HepG2 (cell line): ENCODE results near the gene LRRC8D. TPM values are rescaled to one million over a fixed set of nuclear protein-coding genes. Genes with fewer than 3 reads are reported as not detected.
A peak's percentile ranks its signal among the peaks of the same experiment; 100 is the strongest.

Experiments
- ATAC-seq: fragments of 200-7000 bp; cut with Tn5 transposase; 3 replicates; pipeline ENCODE4 v1.9.1; 2020; ENCODE audit warnings: mild to moderate bottlenecking, moderate library complexity
- BruUV-seq: library from RNA; stranded (reverse); fragments of 400-500 nt; replicated peaks from 2 replicates; lab custom pipeline; 2021; lab: Mats Ljungman, UMichigan
- CTCF ChIA-PET: fragments of 300-600 bp; formaldehyde crosslinking; extraction: SDS; loops from one replicate; lab custom pipeline; 2021; ENCODE audit warnings: low total read pairs, inconsistent platforms, low intra/inter-chr PET ratio; lab: Yijun Ruan, JAX
- POLR2A ChIA-PET: fragments of 350-600 bp; sonication (Branson Sonifier 250); formaldehyde crosslinking; loops from one replicate; lab custom pipeline; 2020; ENCODE audit warnings: antibody characterized with exemption, inconsistent platforms; lab: Yijun Ruan, JAX
- DNase-seq: peaks from one replicate; pipeline ENCODE4 v3.0.0-alpha.2; 2015; ENCODE audit warnings: low spot score
- FAIRE-seq: peaks from 3 replicates; lab custom pipeline; 2011; peaks lifted over from hg19 to GRCh38; lab: Jason Lieb, UNC
- H2AFZ ChIP-seq: one replicate; pipeline ENCODE4 v1.6.1; 2011; ENCODE audit warnings: low read length, inconsistent platforms
- H3K27ac ChIP-seq: fragments of 300-600 bp; 3 replicates; pipeline ENCODE4 v1.8.0; 2011; ENCODE audit warnings: mixed run types, mild to moderate bottlenecking, mixed read lengths, low read length, inconsistent platforms; ENCODE audit not compliant: insufficient read depth; ENCODE audit errors: extremely low read length
- H3K27me3 ChIP-seq, 2 experiments: fragments of 200-600 bp in 1 of 2; 2 replicates in 1 of 2; 3 replicates in 1 of 2; pipeline versions ENCODE4 v1.6.0 to v1.8.0; 2011; ENCODE audit warnings: low read length in 2 of 2, mild to moderate bottlenecking in 2 of 2, moderate library complexity in 2 of 2, inconsistent platforms in 1 of 2; ENCODE audit not compliant: insufficient read depth in 2 of 2, control insufficient read depth in 1 of 2
- H3K36me3 ChIP-seq, 2 experiments: fragments of 200-600 bp in 1 of 2; replicated peaks in 1 of 2; 2 replicates in 1 of 2; 3 replicates in 1 of 2; pipeline versions ENCODE4 v1.5.1 to v1.8.0; 2011; ENCODE audit warnings: low read length in 2 of 2, inconsistent platforms in 1 of 2; ENCODE audit not compliant: insufficient read depth in 2 of 2, control insufficient read depth in 1 of 2
- H3K4me1 ChIP-seq: 2 replicates; pipeline ENCODE4 v1.5.1; 2012; ENCODE audit warnings: low read length, inconsistent platforms; ENCODE audit not compliant: insufficient read depth
- H3K4me2 ChIP-seq: 2 replicates; pipeline ENCODE4 v1.6.0; 2011; ENCODE audit warnings: low read depth, low read length, inconsistent platforms
- H3K4me3 ChIP-seq, 3 experiments: fragments of 200-600 bp in 1 of 3; sonication (generic), shearing (Covaris generic) in 1 of 3; replicated peaks in 1 of 3; 2 replicates each; pipeline ENCODE4 v1.5.1; 2011 to 2016; ENCODE audit warnings: low read length in 3 of 3, inconsistent platforms in 2 of 3, low read depth in 2 of 3, mild to moderate bottlenecking in 2 of 3, control low read depth in 1 of 3, mixed read lengths in 1 of 3; ENCODE audit not compliant: insufficient read depth in 1 of 3
- H3K79me2 ChIP-seq: one replicate; pipeline ENCODE4 v1.6.1; 2011; ENCODE audit warnings: low read length, inconsistent platforms; ENCODE audit not compliant: insufficient read depth
- H3K9ac ChIP-seq: 2 replicates; pipeline ENCODE4 v1.6.0; 2011; ENCODE audit warnings: mild to moderate bottlenecking, low read depth, low read length, inconsistent platforms; ENCODE audit not compliant: insufficient read depth
- H3K9me3 ChIP-seq: 2 replicates; pipeline ENCODE4 v1.5.1; 2012; ENCODE audit warnings: mild to moderate bottlenecking, low read length
- H4K20me1 ChIP-seq: 2 replicates; pipeline ENCODE4 v1.6.0; 2011; ENCODE audit warnings: inconsistent platforms, mild to moderate bottlenecking, low read length, moderate library complexity; ENCODE audit not compliant: insufficient read depth
- HOXD1 ChIP-seq: sonication (generic); formaldehyde crosslinking; IDR thresholded peaks from 2 replicates; pipeline ENCODE4 v1.5.0; 2020; ENCODE audit warnings: missing genetic modification reagents
- KDM5A ChIP-seq: fragments of 200-600 bp; sonication (generic); IDR thresholded peaks from 2 replicates; pipeline ENCODE4 v1.7.0; 2018; ENCODE audit warnings: antibody characterized with exemption, mild to moderate bottlenecking, low read length, borderline replicate concordance
- MTA1 ChIP-seq: sonication (generic); formaldehyde crosslinking; IDR thresholded peaks from 2 replicates; pipeline ENCODE4 v1.4.0; 2020; ENCODE audit warnings: missing genetic modification reagents, mild to moderate bottlenecking, borderline replicate concordance
- NBN ChIP-seq: fragments of 450-650 bp; conservative IDR thresholded peaks from 2 replicates; pipeline ENCODE4 v1.6.1; 2017
- PCBP1 ChIP-seq: fragments of 200-400 bp; formaldehyde crosslinking; IDR thresholded peaks from 2 replicates; pipeline ENCODE4 v1.6.1; 2017; ENCODE audit warnings: mild to moderate bottlenecking, low read depth, low read length, borderline replicate concordance
- RORA ChIP-seq: sonication (generic); formaldehyde crosslinking; IDR thresholded peaks from 2 replicates; pipeline ENCODE4 v1.5.0; 2020; ENCODE audit warnings: mild to moderate bottlenecking, missing genetic modification reagents, moderate library complexity
- ZNF30 ChIP-seq: sonication (generic); formaldehyde crosslinking; IDR thresholded peaks from 2 replicates; pipeline ENCODE4 v1.5.0; 2020; ENCODE audit warnings: mild to moderate bottlenecking, missing genetic modification reagents
- ZNF33A ChIP-seq: sonication (generic); formaldehyde crosslinking; IDR thresholded peaks from 2 replicates; pipeline ENCODE4 v1.5.1; 2020; ENCODE audit warnings: missing genetic modification reagents, mild to moderate bottlenecking, moderate library complexity, borderline replicate concordance
- ZNF766 ChIP-seq: sonication (generic); formaldehyde crosslinking; IDR thresholded peaks from 2 replicates; pipeline ENCODE4 v1.5.0; 2020; ENCODE audit warnings: missing genetic modification reagents, borderline replicate concordance
- ZNF841 ChIP-seq: sonication (generic); formaldehyde crosslinking; IDR thresholded peaks from 2 replicates; pipeline ENCODE4 v1.8.1; 2023; ENCODE audit warnings: missing genetic modification reagents, borderline replicate concordance
- WGBS: methylation state at CpG from one replicate; pipeline ENCODE4 v1.1.6; 2017; ENCODE audit warnings: low lambda C conversion rate; 5-methylcytosine and 5-hydroxymethylcytosine counted together
- in situ Hi-C: cut with HindIII; loops from 2 replicates; pipeline ENCODE4 v1.10.0; 2017; ENCODE audit warnings: low pct_unique_long_range_greater_than_20kb; ENCODE audit not compliant: extremely low pct_ligation_motif_present
- intact Hi-C: fragments of 100-400 bp; cut with micrococcal nuclease; formaldehyde crosslinking; loops from one replicate; pipeline ENCODE4 v1.10.0; 2022; ENCODE audit not compliant: unreplicated experiment
- polyA plus RNA-seq, 8 experiments: library from polyadenylated mRNA; depleted of rRNA in 3 of 8; stranded (reverse) in 7 of 8; unstranded in 1 of 8; fragments of >200 nt; fragmentation: Illumina TruSeq in 4 of 8; extraction: Trizol in 4 of 8; gene quantifications; 2 replicates each; pipeline versions ENCODE4 v1.2.1 to v1.2.3, GENCODE V29; 2011 to 2016; ENCODE audit warnings: low read depth in 4 of 8, missing spikeins in 1 of 8, mixed read lengths in 1 of 8; ENCODE audit not compliant: insufficient read depth in 1 of 8
- total RNA-seq, 5 experiments: library from RNA; depleted of rRNA; stranded (reverse); fragments of >200 nt; fragmentation: Illumina TruSeq; extraction: Trizol; gene quantifications; 2 replicates each; pipeline ENCODE4 v1.2.3, GENCODE V29; 2016; ENCODE audit warnings: low read depth in 1 of 5
- TF ChIP-seq, protein P1 (sequence below): sonication (generic); formaldehyde crosslinking; IDR thresholded peaks from 2 replicates; pipeline ENCODE4 v1.4.0; 2020; ENCODE audit warnings: missing genetic modification reagents
- TF ChIP-seq, protein P2 (sequence below): IDR thresholded peaks from 2 replicates; pipeline ENCODE4 v1.6.1; 2016; ENCODE audit warnings: mild to moderate bottlenecking

LRRC8D gene
- total and polyA plus RNA-seq, 2 of the 13 experiments (the other 11 are each of a cell fraction or from before 2014, with no cell fraction given), result 29.9 to 45.5 TPM

DNA sequence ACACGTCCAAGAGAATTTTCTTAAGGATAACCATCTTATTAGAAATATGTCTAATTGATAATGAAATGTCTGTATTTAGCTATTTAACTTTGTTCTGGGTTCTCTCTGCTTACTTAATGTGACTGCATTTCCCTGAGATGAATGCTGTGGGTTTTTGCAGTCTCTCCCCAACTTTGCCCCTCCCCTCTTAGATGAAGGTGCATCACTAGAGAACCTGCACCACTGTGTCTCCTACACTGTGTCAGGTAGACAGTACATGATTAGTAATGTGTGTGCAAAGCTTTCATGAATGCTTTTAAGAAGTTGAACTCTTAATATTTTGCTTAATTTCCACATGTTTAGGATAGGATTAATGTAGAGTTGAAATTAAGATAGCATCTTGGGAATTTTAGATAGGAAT lies 51.7 kb downstream of the LRRC8D start (continued):
- no peak for TF ChIP-seq RORA (CRISPR knock-in tag)

DNA sequence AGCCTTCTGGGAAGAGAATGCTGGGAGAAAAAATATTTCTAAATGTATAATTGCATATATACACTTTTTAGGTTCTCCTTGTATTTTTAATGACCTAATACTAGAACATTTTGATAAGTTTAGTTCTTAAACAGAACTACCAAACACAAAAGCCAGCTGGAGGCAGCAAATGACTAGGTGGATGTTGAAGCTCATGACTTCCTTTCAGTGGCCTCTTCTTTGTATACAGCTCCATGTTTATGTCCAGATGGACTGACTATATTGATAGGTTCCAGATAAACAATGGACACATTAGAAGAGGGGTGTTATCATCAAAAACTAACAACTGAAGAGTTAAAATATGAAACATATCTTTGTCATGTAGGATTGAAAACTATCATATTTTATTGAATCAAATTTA lies 52.5 kb downstream of the LRRC8D start:
- Histone ChIP-seq H4K20me1 (no peaks in the 10 kb centered on the region; the same call in 1 of the 2 replicates), H3K4me2 (no peak overlapping the region), H3K9ac (no peak overlapping the region), H3K27me3 (no peaks in the 10 kb centered on the region), H3K79me2 (peaks cover 44% of the 10 kb centered on the region), H3K27ac (no peak overlapping the region), H3K4me1 (peaks cover 36% of the 10 kb centered on the region), H2AFZ (no peak overlapping the region), H3K4me3 (no peak overlapping the region), H3K36me3 (peaks cover 4 to 23% of the 10 kb centered on the region in 2 experiments; a peak in 4 of 5 replicates), H3K9me3 (no peaks in the 10 kb centered on the region)
- CTCF ChIA-PET, result no interaction called here
- in situ Hi-C loops (no loop called here), intact Hi-C loops (loop anchor here (5.0 kb wide), 2 partner anchors 34 to 51 kb away; partner anchors contain the start of gene LRRC8D)
- ATAC-seq (no peak), DNase-seq (no peak), FAIRE-seq (no peak)
- no TSS peak for BruUV-seq
- TF ChIP-seq ZNF766 (CRISPR knock-in tag), result no peak
- TF ChIP-seq PCBP1, result no peak
- TF ChIP-seq ZNF33A, result no peak
- no peak for TF ChIP-seq ZNF841 (CRISPR knock-in tag)
- no peak for TF ChIP-seq NBN
- POLR2A ChIA-PET, result no interaction called here

DNA sequence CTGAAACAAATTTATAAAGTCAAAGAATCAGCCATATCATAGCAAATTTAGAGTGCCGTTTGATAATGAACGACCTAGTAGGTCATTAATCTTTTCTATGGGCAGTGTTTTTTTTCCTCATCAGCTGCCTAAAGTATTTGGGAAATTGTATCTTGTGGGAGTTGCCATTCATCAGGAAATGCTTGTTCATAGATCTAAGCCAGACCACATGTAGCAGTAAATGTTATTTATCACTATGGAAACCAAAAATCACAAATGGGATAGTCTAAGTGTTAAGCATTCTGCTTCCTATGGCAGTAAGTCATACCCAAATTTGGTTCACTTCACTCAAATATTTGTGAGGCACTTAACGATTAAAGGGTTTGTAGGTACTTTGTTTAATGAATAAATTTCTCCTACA lies 52.9 kb downstream of the LRRC8D start:
- intact Hi-C loops (loop anchor here (5.0 kb wide), 2 partner anchors 34 to 51 kb away; partner anchors contain the start of gene LRRC8D), in situ Hi-C loops (no loop called here)
- H2AFZ ChIP-seq, result no peak overlapping the region
- ChIA-PET POLR2A (no interaction called here), CTCF (no interaction called here)
- DNase-seq, result no peak
- H3K36me3 ChIP-seq, result peaks cover 4 to 19% of the 10 kb centered on the region in 2 experiments; a peak in 4 of 5 replicates
- BruUV-seq, result no TSS peak
- H3K4me3 ChIP-seq, result no peak overlapping the region
- H3K9me3 ChIP-seq, result no peaks in the 10 kb centered on the region
- peaks cover 47% of the 10 kb centered on the region for H3K79me2 ChIP-seq
- H3K27me3 ChIP-seq, result no peaks in the 10 kb centered on the region
- FAIRE-seq, result no peak
- H3K9ac ChIP-seq, result no peak overlapping the region
- H3K4me1 ChIP-seq, result peaks cover 36% of the 10 kb centered on the region
- no peak for ATAC-seq
- no peaks in the 10 kb centered on the region; the same call in 1 of the 2 replicates for H4K20me1 ChIP-seq
- no peak overlapping the region for H3K4me2 ChIP-seq
- 98% methylated on average over 3 of the region's 3 CpGs for WGBS
- H3K27ac ChIP-seq, result peak overlapping the region; percentile 24
- no peak for TF ChIP-seq KDM5A
- TF ChIP-seq HOXD1 (CRISPR knock-in tag), result no peak
- no peak for TF ChIP-seq ZNF30
- TF ChIP-seq, protein P1, sequence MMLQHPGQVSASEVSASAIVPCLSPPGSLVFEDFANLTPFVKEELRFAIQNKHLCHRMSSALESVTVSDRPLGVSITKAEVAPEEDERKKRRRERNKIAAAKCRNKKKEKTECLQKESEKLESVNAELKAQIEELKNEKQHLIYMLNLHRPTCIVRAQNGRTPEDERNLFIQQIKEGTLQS (CRISPR knock-in tag), result no peak
- TF ChIP-seq MTA1 (CRISPR knock-in tag), result no peak
- TF ChIP-seq, protein P2, sequence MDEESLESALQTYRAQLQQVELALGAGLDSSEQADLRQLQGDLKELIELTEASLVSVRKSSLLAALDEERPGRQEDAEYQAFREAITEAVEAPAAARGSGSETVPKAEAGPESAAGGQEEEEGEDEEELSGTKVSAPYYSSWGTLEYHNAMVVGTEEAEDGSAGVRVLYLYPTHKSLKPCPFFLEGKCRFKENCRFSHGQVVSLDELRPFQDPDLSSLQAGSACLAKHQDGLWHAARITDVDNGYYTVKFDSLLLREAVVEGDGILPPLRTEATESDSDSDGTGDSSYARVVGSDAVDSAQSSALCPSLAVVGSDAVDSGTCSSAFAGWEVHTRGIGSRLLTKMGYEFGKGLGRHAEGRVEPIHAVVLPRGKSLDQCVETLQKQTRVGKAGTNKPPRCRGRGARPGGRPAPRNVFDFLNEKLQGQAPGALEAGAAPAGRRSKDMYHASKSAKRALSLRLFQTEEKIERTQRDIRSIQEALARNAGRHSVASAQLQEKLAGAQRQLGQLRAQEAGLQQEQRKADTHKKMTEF (CRISPR knock-in tag), result no peak
